Retinal pigment epithelial cell (primary cell): Measurements from ENCODE around the gene LINC01488.
A peak's percentile ranks its signal among the peaks of the same experiment; 100 is the strongest.

Source experiments
- DNase-seq: peaks from one replicate; pipeline ENCODE4 v3.0.0-alpha.2; 2010; ENCODE audit warnings: low read depth
- H3K4me3 ChIP-seq: 2 replicates; pipeline ENCODE4 v1.5.1; 2011; ENCODE audit warnings: mild to moderate bottlenecking, low read length, control low read depth, moderate library complexity
- CTCF ChIP-seq: conservative IDR thresholded peaks from 2 replicates; pipeline ENCODE4 v1.5.1; 2011; ENCODE audit warnings: low read depth, low read length, control low read depth, inconsistent platforms

Gene LINC01488

GRCh38 chr11:69442012-69442806 lies 39.3 kb upstream of the LINC01488 start:
- TF ChIP-seq CTCF: peak; percentile 15
- no peak overlapping the region for H3K4me3 ChIP-seq
- DNase-seq: no peak

- DNase-seq: peak; percentile 17
- TF ChIP-seq CTCF: no peak
- no peak overlapping the region for H3K4me3 ChIP-seq
Measured at GRCh38 chr11:69442807-69443137, 38.7 kb upstream of the LINC01488 start.

- peak; percentile 79 for DNase-seq
- H3K4me3 ChIP-seq: peak overlapping the region; percentile 26
Measured at GRCh38 chr11:69443138-69443967, 38.1 kb upstream of the LINC01488 start.

GRCh38 chr11:69443968-69444364 lies 37.5 kb upstream of the LINC01488 start:
- TF ChIP-seq CTCF: no peak
- no peak for DNase-seq
- peak overlapping the region; percentile 26 for H3K4me3 ChIP-seq

More at GRCh38 chr11:69443138-69443967, 38.1 kb upstream of the LINC01488 start:
- no peak for TF ChIP-seq CTCF

GRCh38 chr11:69444381-69445130 lies 36.9 kb upstream of the LINC01488 start:
- peak; percentile 76 for DNase-seq
- no peak overlapping the region for H3K4me3 ChIP-seq

GRCh38 chr11:69445131-69445470 lies 36.4 kb upstream of the LINC01488 start:
- no peak for DNase-seq
- no peak for TF ChIP-seq CTCF
- H3K4me3 ChIP-seq: no peak overlapping the region

More at GRCh38 chr11:69444381-69445130, 36.9 kb upstream of the LINC01488 start:
- TF ChIP-seq CTCF: peak; percentile 60
